HepG2 (cell line): ENCODE measurements around the gene DIP2C. TPM values are rescaled to one million over a fixed set of nuclear protein-coding genes. Genes with fewer than 3 reads are reported as not detected.

Experiments used
- CHD2 ChIP-seq: IDR thresholded peaks from 2 replicates; pipeline ENCODE4 v1.6.1; 2011; ENCODE audit warnings: low read depth, low read length, improper control_type of control experiment
- ELF1 ChIP-seq: sonication (generic); formaldehyde crosslinking; IDR thresholded peaks from 2 replicates; pipeline ENCODE4 v1.4.0; 2020; ENCODE audit warnings: missing genetic modification reagents
- JUNB ChIP-seq: sonication (generic); formaldehyde crosslinking; IDR thresholded peaks from 2 replicates; pipeline ENCODE4 v1.8.0; 2022; ENCODE audit warnings: missing genetic modification reagents, mild to moderate bottlenecking, borderline replicate concordance
- PAX8 ChIP-seq: sonication (generic); formaldehyde crosslinking; IDR thresholded peaks from 2 replicates; pipeline ENCODE4 v1.8.0; 2022; ENCODE audit warnings: mild to moderate bottlenecking, missing genetic modification reagents, borderline replicate concordance
- POLR2A ChIP-seq, 2 experiments: IDR thresholded peaks; 2 replicates each; pipeline ENCODE4 v1.6.1; 2011; ENCODE audit warnings: low read depth in 2 of 2, low read length in 2 of 2, mild to moderate bottlenecking in 1 of 2, moderate library complexity in 1 of 2; ENCODE audit not compliant: insufficient read depth in 1 of 2
- SRSF9 ChIP-seq: fragments of 200-400 bp; formaldehyde crosslinking; IDR thresholded peaks from 2 replicates; pipeline ENCODE4 v1.6.1; 2018; ENCODE audit warnings: borderline replicate concordance, mild to moderate bottlenecking, low read depth, low read length; ENCODE audit not compliant: insufficient read depth, poor library complexity, severe bottlenecking
- SRY ChIP-seq: sonication (generic); formaldehyde crosslinking; IDR thresholded peaks from 2 replicates; pipeline ENCODE4 v1.8.0; 2022; ENCODE audit warnings: mild to moderate bottlenecking, missing genetic modification reagents
- TBX3 ChIP-seq: fragments of 450-650 bp; IDR thresholded peaks from 2 replicates; pipeline ENCODE4 v1.6.1; 2017; ENCODE audit warnings: antibody characterized with exemption, mild to moderate bottlenecking, inconsistent platforms, borderline replicate concordance
- TP53 ChIP-seq: sonication (generic); formaldehyde crosslinking; conservative IDR thresholded peaks from 2 replicates; pipeline ENCODE4 v1.4.0; 2020; ENCODE audit warnings: missing genetic modification reagents
- ZMYM4 ChIP-seq: sonication (generic); formaldehyde crosslinking; IDR thresholded peaks from 2 replicates; pipeline ENCODE4 v1.8.1; 2023; ENCODE audit warnings: mild to moderate bottlenecking, missing genetic modification reagents
- polyA plus RNA-seq, 8 experiments: library from polyadenylated mRNA; depleted of rRNA in 3 of 8; stranded (reverse) in 7 of 8; unstranded in 1 of 8; fragments of >200 nt; fragmentation: Illumina TruSeq in 4 of 8; extraction: Trizol in 4 of 8; gene quantifications; 2 replicates each; pipeline versions ENCODE4 v1.2.1 to v1.2.3, GENCODE V29; 2011 to 2016; ENCODE audit warnings: low read depth in 4 of 8, missing spikeins in 1 of 8, mixed read lengths in 1 of 8; ENCODE audit not compliant: insufficient read depth in 1 of 8
- total RNA-seq, 5 experiments: library from RNA; depleted of rRNA; stranded (reverse); fragments of >200 nt; fragmentation: Illumina TruSeq; extraction: Trizol; gene quantifications; 2 replicates each; pipeline ENCODE4 v1.2.3, GENCODE V29; 2016; ENCODE audit warnings: low read depth in 1 of 5
- TF ChIP-seq, protein P1 (sequence below): sonication (generic); formaldehyde crosslinking; IDR thresholded peaks from 2 replicates; pipeline ENCODE4 v1.5.1; 2020; ENCODE audit warnings: mild to moderate bottlenecking, missing genetic modification reagents, borderline replicate concordance
- TF ChIP-seq, protein P2 (sequence below): sonication (generic); formaldehyde crosslinking; conservative IDR thresholded peaks from 2 replicates; pipeline ENCODE4 v1.8.0; 2022; ENCODE audit warnings: missing genetic modification reagents
- TF ChIP-seq, protein P3 (sequence below): sonication (generic); formaldehyde crosslinking; conservative IDR thresholded peaks from 2 replicates; pipeline ENCODE4 v1.8.0; 2022; ENCODE audit warnings: mild to moderate bottlenecking, moderate library complexity, missing genetic modification reagents

The DIP2C gene
- total and polyA plus RNA-seq, 2 of the 13 experiments (the other 11 are each of a cell fraction or from before 2014, with no cell fraction given) = 2.2 to 2.7 TPM

GRCh38 chr10:690372-691161 is 1.1 kb upstream of the DIP2C start (continued):
- TF ChIP-seq, protein P1, sequence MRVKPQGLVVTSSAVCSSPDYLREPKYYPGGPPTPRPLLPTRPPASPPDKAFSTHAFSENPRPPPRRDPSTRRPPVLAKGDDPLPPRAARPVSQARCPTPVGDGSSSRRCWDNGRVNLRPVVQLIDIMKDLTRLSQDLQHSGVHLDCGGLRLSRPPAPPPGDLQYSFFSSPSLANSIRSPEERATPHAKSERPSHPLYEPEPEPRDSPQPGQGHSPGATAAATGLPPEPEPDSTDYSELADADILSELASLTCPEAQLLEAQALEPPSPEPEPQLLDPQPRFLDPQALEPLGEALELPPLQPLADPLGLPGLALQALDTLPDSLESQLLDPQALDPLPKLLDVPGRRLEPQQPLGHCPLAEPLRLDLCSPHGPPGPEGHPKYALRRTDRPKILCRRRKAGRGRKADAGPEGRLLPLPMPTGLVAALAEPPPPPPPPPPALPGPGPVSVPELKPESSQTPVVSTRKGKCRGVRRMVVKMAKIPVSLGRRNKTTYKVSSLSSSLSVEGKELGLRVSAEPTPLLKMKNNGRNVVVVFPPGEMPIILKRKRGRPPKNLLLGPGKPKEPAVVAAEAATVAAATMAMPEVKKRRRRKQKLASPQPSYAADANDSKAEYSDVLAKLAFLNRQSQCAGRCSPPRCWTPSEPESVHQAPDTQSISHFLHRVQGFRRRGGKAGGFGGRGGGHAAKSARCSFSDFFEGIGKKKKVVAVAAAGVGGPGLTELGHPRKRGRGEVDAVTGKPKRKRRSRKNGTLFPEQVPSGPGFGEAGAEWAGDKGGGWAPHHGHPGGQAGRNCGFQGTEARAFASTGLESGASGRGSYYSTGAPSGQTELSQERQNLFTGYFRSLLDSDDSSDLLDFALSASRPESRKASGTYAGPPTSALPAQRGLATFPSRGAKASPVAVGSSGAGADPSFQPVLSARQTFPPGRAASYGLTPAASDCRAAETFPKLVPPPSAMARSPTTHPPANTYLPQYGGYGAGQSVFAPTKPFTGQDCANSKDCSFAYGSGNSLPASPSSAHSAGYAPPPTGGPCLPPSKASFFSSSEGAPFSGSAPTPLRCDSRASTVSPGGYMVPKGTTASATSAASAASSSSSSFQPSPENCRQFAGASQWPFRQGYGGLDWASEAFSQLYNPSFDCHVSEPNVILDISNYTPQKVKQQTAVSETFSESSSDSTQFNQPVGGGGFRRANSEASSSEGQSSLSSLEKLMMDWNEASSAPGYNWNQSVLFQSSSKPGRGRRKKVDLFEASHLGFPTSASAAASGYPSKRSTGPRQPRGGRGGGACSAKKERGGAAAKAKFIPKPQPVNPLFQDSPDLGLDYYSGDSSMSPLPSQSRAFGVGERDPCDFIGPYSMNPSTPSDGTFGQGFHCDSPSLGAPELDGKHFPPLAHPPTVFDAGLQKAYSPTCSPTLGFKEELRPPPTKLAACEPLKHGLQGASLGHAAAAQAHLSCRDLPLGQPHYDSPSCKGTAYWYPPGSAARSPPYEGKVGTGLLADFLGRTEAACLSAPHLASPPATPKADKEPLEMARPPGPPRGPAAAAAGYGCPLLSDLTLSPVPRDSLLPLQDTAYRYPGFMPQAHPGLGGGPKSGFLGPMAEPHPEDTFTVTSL (CRISPR knock-in tag) = no peak
- TF ChIP-seq, protein P2, sequence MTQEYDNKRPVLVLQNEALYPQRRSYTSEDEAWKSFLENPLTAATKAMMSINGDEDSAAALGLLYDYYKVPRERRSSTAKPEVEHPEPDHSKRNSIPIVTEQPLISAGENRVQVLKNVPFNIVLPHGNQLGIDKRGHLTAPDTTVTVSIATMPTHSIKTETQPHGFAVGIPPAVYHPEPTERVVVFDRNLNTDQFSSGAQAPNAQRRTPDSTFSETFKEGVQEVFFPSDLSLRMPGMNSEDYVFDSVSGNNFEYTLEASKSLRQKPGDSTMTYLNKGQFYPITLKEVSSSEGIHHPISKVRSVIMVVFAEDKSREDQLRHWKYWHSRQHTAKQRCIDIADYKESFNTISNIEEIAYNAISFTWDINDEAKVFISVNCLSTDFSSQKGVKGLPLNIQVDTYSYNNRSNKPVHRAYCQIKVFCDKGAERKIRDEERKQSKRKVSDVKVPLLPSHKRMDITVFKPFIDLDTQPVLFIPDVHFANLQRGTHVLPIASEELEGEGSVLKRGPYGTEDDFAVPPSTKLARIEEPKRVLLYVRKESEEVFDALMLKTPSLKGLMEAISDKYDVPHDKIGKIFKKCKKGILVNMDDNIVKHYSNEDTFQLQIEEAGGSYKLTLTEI (CRISPR knock-in tag) = no peak
- TF ChIP-seq PAX8 (CRISPR knock-in tag) = no peak
- no peak for TF ChIP-seq ELF1 (CRISPR knock-in tag)
- TF ChIP-seq, protein P3, sequence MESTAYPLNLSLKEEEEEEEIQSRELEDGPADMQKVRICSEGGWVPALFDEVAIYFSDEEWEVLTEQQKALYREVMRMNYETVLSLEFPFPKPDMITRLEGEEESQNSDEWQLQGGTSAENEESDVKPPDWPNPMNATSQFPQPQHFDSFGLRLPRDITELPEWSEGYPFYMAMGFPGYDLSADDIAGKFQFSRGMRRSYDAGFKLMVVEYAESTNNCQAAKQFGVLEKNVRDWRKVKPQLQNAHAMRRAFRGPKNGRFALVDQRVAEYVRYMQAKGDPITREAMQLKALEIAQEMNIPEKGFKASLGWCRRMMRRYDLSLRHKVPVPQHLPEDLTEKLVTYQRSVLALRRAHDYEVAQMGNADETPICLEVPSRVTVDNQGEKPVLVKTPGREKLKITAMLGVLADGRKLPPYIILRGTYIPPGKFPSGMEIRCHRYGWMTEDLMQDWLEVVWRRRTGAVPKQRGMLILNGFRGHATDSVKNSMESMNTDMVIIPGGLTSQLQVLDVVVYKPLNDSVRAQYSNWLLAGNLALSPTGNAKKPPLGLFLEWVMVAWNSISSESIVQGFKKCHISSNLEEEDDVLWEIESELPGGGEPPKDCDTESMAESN (CRISPR knock-in tag) = no peak
- TF ChIP-seq SRY (CRISPR knock-in tag) = no peak
- no peak for TF ChIP-seq SRSF9
- no peak for TF ChIP-seq ZMYM4 (CRISPR knock-in tag)
- TF ChIP-seq JUNB = no peak
- TF ChIP-seq TBX3 = no peak
- no peak for TF ChIP-seq POLR2A (IDR thresholded peaks at IDR 0.05; ENCODE audit: insufficient read depth in 1 of 2, low read depth in 2 of 2, low read length in 2 of 2)
- TF ChIP-seq CHD2 = no peak
- no peak for TF ChIP-seq TP53 (CRISPR knock-in tag)
